ENCODE measurements around the gene SRGAP3.

Gene SRGAP3

GRCh38 chr3:9193211-9193610, 56.2 kb downstream of the SRGAP3 start:
- TF ChIP-seq ZNF8 (CRISPR knock-in tag; IDR thresholded peaks at IDR 0.05) (no peak), ISL1 (CRISPR knock-in tag; IDR thresholded peaks at IDR 0.05) (no peak), POU6F1 (CRISPR knock-in tag; IDR thresholded peaks at IDR 0.05; ENCODE audit: borderline replicate concordance, low read depth) (no peak), GLIS3 (CRISPR knock-in tag; IDR thresholded peaks at IDR 0.05) (no peak), CSDC2 (CRISPR knock-in tag; IDR thresholded peaks at IDR 0.05) (no peak), BACH2 (CRISPR knock-in tag; IDR thresholded peaks at IDR 0.05; ENCODE audit: borderline replicate concordance) (no peak), CREB5 (CRISPR knock-in tag; IDR thresholded peaks at IDR 0.05; ENCODE audit: low read depth) (no peak), ZNF565 (CRISPR knock-in tag; conservative IDR thresholded peaks at IDR 0.05; ENCODE audit: low read depth) (no peak), ARNTL (CRISPR knock-in tag; IDR thresholded peaks at IDR 0.05; ENCODE audit: borderline replicate concordance, low read depth) (no peak), ZFP30 (CRISPR knock-in tag; IDR thresholded peaks at IDR 0.05) (no peak), RARB (CRISPR knock-in tag; IDR thresholded peaks at IDR 0.05) (no peak), ZNF70 (CRISPR knock-in tag; IDR thresholded peaks at IDR 0.05) (no peak), CSRNP3 (CRISPR knock-in tag; IDR thresholded peaks at IDR 0.05) (no peak), TSHZ2 (CRISPR knock-in tag; IDR thresholded peaks at IDR 0.05) (no peak), PPARA (CRISPR knock-in tag; IDR thresholded peaks at IDR 0.05; ENCODE audit: borderline replicate concordance) (no peak), TOX (CRISPR knock-in tag; IDR thresholded peaks at IDR 0.05; ENCODE audit: borderline replicate concordance) (no peak), SNAI2 (CRISPR knock-in tag; IDR thresholded peaks at IDR 0.05) (no peak), ZC3H10 (CRISPR knock-in tag; IDR thresholded peaks at IDR 0.05) (no peak), ZFP3 (CRISPR knock-in tag; IDR thresholded peaks at IDR 0.05) (no peak)
- no peak for ATAC-seq

GRCh38 chr3:9192248-9193025, 57.0 kb downstream of the SRGAP3 start:
- ATAC-seq, result no peak
- TF ChIP-seq OSR1 (CRISPR knock-in tag; IDR thresholded peaks at IDR 0.05) (no peak), BACH2 (CRISPR knock-in tag; IDR thresholded peaks at IDR 0.05; ENCODE audit: borderline replicate concordance) (no peak), ZNF8 (CRISPR knock-in tag; IDR thresholded peaks at IDR 0.05) (no peak), CSRNP3 (CRISPR knock-in tag; IDR thresholded peaks at IDR 0.05) (no peak), CREB5 (CRISPR knock-in tag; IDR thresholded peaks at IDR 0.05; ENCODE audit: low read depth) (no peak), ZFP3 (CRISPR knock-in tag; IDR thresholded peaks at IDR 0.05) (no peak)
